Left ventricle myocardium inferior (tissue), 1 donor: ENCODE results near the gene CELF2. TPM values are rescaled to one million over a fixed set of nuclear protein-coding genes. Genes with fewer than 3 reads are reported as not detected.

Source experiments
- DNase-seq: peaks from one replicate; pipeline ENCODE4 v3.0.0-alpha.2; 2020
- H3K27ac ChIP-seq: fragments of 200-600 bp; replicated peaks from 2 replicates; pipeline ENCODE4 v1.8.0; 2021
- H3K27me3 ChIP-seq: fragments of 200-600 bp; 2 replicates; pipeline ENCODE4 v1.8.0; 2021; ENCODE audit warnings: low read depth
- H3K36me3 ChIP-seq: fragments of 200-600 bp; 2 replicates; pipeline ENCODE4 v1.8.0; 2021
- H3K4me1 ChIP-seq: fragments of 200-600 bp; 2 replicates; pipeline ENCODE4 v1.8.0; 2021
- H3K4me3 ChIP-seq: fragments of 200-600 bp; 2 replicates; pipeline ENCODE4 v1.8.0; 2021; ENCODE audit warnings: mild to moderate bottlenecking, moderate library complexity
- H3K9me3 ChIP-seq: fragments of 200-600 bp; replicated peaks from 2 replicates; pipeline ENCODE4 v1.8.0; 2021
- intact Hi-C: fragments of 100-400 bp; cut with micrococcal nuclease; formaldehyde crosslinking; loops from one replicate; pipeline ENCODE4 v1.11.0; 2022
- total RNA-seq: library from RNA; stranded (reverse); fragmentation: NEBNext Ultra II Directional; extraction: Animal tissue kit (Norgen Biotek cat#: 25700); gene quantifications from one replicate; pipeline ENCODE4 v1.2.1, GENCODE V29; 2021
- TF ChIP-seq, protein P1 (sequence below): fragments of 200-600 bp; IDR thresholded peaks from 2 replicates; pipeline ENCODE4 v1.8.0; 2021; ENCODE audit warnings: antibody characterized with exemption, mild to moderate bottlenecking, borderline replicate concordance
- donor health status: DM: no; HTN: yes; CAD: no; lungs with severe emphysema.

The CELF2 gene
- total RNA-seq, 1 donor from 2014 or later: 74.9 TPM

- intact Hi-C loops: no loop called here
- TF ChIP-seq, protein P1, sequence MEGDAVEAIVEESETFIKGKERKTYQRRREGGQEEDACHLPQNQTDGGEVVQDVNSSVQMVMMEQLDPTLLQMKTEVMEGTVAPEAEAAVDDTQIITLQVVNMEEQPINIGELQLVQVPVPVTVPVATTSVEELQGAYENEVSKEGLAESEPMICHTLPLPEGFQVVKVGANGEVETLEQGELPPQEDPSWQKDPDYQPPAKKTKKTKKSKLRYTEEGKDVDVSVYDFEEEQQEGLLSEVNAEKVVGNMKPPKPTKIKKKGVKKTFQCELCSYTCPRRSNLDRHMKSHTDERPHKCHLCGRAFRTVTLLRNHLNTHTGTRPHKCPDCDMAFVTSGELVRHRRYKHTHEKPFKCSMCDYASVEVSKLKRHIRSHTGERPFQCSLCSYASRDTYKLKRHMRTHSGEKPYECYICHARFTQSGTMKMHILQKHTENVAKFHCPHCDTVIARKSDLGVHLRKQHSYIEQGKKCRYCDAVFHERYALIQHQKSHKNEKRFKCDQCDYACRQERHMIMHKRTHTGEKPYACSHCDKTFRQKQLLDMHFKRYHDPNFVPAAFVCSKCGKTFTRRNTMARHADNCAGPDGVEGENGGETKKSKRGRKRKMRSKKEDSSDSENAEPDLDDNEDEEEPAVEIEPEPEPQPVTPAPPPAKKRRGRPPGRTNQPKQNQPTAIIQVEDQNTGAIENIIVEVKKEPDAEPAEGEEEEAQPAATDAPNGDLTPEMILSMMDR: no peak
- H3K4me1 ChIP-seq: peaks cover 97% of the 10 kb centered on the region
Observed at GRCh38 chr10:11208243-11208642, 190.6 kb downstream of the CELF2 start.

DNA sequence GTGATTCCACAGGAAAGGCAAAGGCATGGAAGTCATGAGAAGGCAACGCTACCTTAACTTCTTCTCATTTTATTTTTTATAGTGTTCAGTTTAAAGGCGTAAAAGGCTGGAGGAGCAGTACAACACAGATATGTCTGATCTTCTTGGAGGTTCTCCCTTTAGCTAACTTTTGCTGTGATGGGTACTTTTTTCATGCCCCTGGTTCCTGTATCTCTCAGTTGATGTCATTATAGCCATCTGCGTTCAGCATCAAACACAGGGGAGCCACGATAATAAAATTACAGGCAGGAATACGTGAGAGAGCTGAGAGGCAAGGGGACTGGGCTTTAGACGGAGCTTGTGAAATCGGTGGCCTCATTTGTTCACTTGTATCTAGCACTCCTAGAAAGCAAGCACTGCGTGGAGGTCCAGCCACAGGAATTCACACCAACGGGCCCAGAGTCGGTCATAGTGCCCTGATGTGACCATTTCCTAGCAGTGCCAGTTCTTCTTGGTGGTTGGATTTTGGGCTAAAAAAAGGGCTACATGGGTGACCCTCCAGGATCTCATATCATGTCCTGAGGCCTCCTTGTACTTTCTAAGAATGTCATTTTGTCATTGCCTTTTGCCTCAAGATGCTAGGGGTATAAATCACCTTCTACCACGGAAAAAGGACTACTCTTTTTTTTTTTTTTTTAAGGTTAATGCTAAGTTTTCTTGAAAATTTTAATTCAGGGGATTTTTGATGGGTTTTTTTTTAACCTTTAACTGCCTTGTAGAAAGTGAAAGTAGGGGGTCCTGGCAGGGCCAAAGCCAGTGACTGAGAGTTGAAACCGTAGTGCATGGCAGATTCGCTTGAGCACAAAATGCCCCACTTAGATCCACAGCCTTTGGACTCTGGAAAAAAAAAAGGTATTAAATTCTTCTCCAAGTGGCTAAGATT, 191.5 kb downstream of the CELF2 start:
- Histone ChIP-seq H3K27ac (peak overlapping the region; percentile 58), H3K4me1 (peaks cover 97% of the 10 kb centered on the region)
- intact Hi-C loops: no loop called here

More at GRCh38 chr10:11208243-11208642, 190.6 kb downstream of the CELF2 start:
- Histone ChIP-seq H3K36me3 (no peaks in the 10 kb centered on the region), H3K27ac (no peak overlapping the region), H3K4me3 (no peak overlapping the region), H3K9me3 (no peaks in the 10 kb centered on the region), H3K27me3 (no peaks in the 10 kb centered on the region)
- DNase-seq: no peak

GRCh38 chr10:11209830-11210181, 192.1 kb downstream of the CELF2 start:
- peak overlapping the region; percentile 58 for H3K27ac ChIP-seq
- intact Hi-C loops: no loop called here
- H3K4me3 ChIP-seq: no peak overlapping the region
- no peaks in the 10 kb centered on the region for H3K9me3 ChIP-seq
- no peak for DNase-seq
- no peaks in the 10 kb centered on the region for H3K27me3 ChIP-seq
- peaks cover 97% of the 10 kb centered on the region for H3K4me1 ChIP-seq
- TF ChIP-seq, protein P1: no peak
- no peaks in the 10 kb centered on the region for H3K36me3 ChIP-seq

More for the DNA sequence above, 191.5 kb downstream of the CELF2 start:
- Histone ChIP-seq H3K36me3 (no peaks in the 10 kb centered on the region), H3K9me3 (no peaks in the 10 kb centered on the region), H3K4me3 (no peak overlapping the region), H3K27me3 (no peaks in the 10 kb centered on the region)
- no peak for DNase-seq
- TF ChIP-seq, protein P1: no peak

DNA sequence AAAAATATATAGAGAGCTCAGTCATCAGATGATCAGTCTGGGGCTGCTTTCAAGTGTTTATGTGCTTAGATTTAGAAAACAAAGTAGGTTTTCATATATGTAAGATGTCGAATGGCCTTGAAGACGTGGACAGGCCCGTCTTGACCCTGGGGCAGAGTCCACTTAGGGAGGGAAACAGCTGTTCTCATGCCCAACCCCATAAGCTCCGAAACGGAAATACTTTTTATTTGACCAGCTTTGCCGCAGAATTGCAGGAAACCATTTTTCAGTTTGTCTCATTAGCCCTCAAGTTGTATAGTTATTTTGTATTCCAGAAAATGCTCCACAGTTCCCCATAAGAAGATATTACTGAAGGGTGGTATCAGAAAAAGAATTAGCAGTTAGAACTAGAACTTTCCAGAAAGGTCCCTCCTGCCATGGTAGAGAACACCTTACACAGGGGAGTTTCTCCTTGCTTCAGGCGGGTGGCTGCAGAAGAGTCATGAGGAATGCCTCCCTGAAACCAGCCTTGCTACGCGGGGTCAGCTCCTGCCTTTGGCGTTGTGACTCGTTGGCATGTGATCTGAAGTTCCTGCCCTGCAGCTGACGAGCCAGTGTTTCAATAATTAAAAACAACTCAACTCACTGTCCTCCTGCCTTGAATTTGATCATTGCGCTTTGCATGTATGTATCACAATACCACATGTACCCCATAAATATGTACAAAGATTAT, 192.7 kb downstream of the CELF2 start:
- no peak for DNase-seq
- Histone ChIP-seq H3K4me3 (no peak overlapping the region), H3K9me3 (no peaks in the 10 kb centered on the region), H3K36me3 (no peaks in the 10 kb centered on the region), H3K27me3 (no peaks in the 10 kb centered on the region), H3K4me1 (peaks cover 97% of the 10 kb centered on the region), H3K27ac (peak overlapping the region; percentile 58)
- TF ChIP-seq, protein P1: no peak
- intact Hi-C loops: no loop called here

GRCh38 chr10:11212288-11213085, 194.8 kb downstream of the CELF2 start:
- Histone ChIP-seq H3K27me3 (no peaks in the 10 kb centered on the region), H3K27ac (peak overlapping the region; percentile 44), H3K36me3 (peaks cover 1% of the 10 kb centered on the region), H3K9me3 (no peaks in the 10 kb centered on the region), H3K4me3 (no peak overlapping the region), H3K4me1 (peaks cover 79% of the 10 kb centered on the region)
- TF ChIP-seq, protein P1: no peak
- intact Hi-C loops: no loop called here
- no peak for DNase-seq
